Body of pancreas (tissue), 4 donors: ENCODE data around the gene ZNF516.

Experiments
- CTCF ChIP-seq, 7 experiments: fragments of 450-650 bp in 4 of 7; fragments of 200-600 bp in 3 of 7; sonication (generic) in 3 of 7; IDR thresholded peaks; one replicate each; pipeline ENCODE4 v1.5.1; 2016 to 2019; ENCODE audit warnings: antibody characterized with exemption in 7 of 7
- POLR2A ChIP-seq, 3 donors: fragments of 450-650 bp; IDR thresholded peaks; one replicate each; pipeline ENCODE4 v1.6.1; 2016; ENCODE audit warnings: antibody characterized with exemption in 3 of 3, mild to moderate bottlenecking in 2 of 3

GRCh38 chr18:76443519-76444445, 51.3 kb downstream of the ZNF516 start:
- TF ChIP-seq CTCF (IDR thresholded peaks at IDR 0.05), result no peak
- no peak for TF ChIP-seq POLR2A (IDR thresholded peaks at IDR 0.05)
